T-cell (primary cell): ENCODE measurements around the gene IDH3A. TPM values are rescaled to one million over a fixed set of nuclear protein-coding genes. Genes with fewer than 3 reads are reported as not detected.

Experiments used
- ATAC-seq, 4 experiments: fragments of 200-7000 bp in 3 of 4; fragments of 150-1000 bp in 1 of 4; cut with Tn5 transposase; replicated peaks in 1 of 4; 1 replicate in 3 of 4; 2 replicates in 1 of 4; pipeline ENCODE4 v1.10.0; 2021; ENCODE audit warnings: moderate library complexity in 3 of 4, mild to moderate bottlenecking in 2 of 4, moderate number of reproducible peaks in 1 of 4
- CTCF ChIA-PET, 2 donors: fragments of 300-600 bp; sonication (Branson Sonifier 250); formaldehyde crosslinking; loops; one replicate each; lab custom pipeline; 2022; ENCODE audit warnings: antibody characterized with exemption in 2 of 2; lab: Charles Lee
- POLR2A ChIA-PET, 2 donors: fragments of 300-600 bp; sonication (Branson Sonifier 250); formaldehyde crosslinking; loops; one replicate each; lab custom pipeline; 2022; ENCODE audit warnings: antibody characterized with exemption in 2 of 2; lab: Charles Lee
- DNase-seq, 35 experiments: peaks; one replicate each; pipeline versions ENCODE4 v3.0.0 to v3.0.0-alpha.2; 2013 to 2023
- H3K27ac ChIP-seq: one replicate; pipeline ENCODE4 v1.5.1; 2013; ENCODE audit warnings: low read length
- H3K27me3 ChIP-seq, 2 experiments: replicated peaks in 1 of 2; 1 replicate in 1 of 2; 2 replicates in 1 of 2; pipeline versions ENCODE4 v1.6.1 to v1.7.0; 2013; ENCODE audit warnings: low read length in 1 of 2, mixed read lengths in 1 of 2; ENCODE audit not compliant: control insufficient read depth in 2 of 2, insufficient read depth in 2 of 2; ENCODE audit errors: extremely low read depth in 1 of 2
- H3K36me3 ChIP-seq, 2 donors: 1 replicate in 1 of 2; 2 replicates in 1 of 2; pipeline versions ENCODE4 v1.6.1 to v1.7.0; 2013; ENCODE audit warnings: low read length in 1 of 2; ENCODE audit not compliant: control insufficient read depth in 2 of 2, insufficient read depth in 1 of 2; ENCODE audit errors: extremely low read depth in 1 of 2
- H3K4me1 ChIP-seq, 2 experiments: 1 replicate in 1 of 2; 2 replicates in 1 of 2; pipeline versions ENCODE4 v1.6.1 to v1.7.0; 2013; ENCODE audit warnings: low read length in 2 of 2, mixed read lengths in 1 of 2; ENCODE audit not compliant: insufficient read depth in 2 of 2, control insufficient read depth in 1 of 2; ENCODE audit errors: extremely low read depth in 1 of 2
- H3K4me3 ChIP-seq, 2 donors: 1 replicate in 1 of 2; 2 replicates in 1 of 2; pipeline versions ENCODE4 v1.5.1 to v1.7.0; 2013; ENCODE audit warnings: mild to moderate bottlenecking in 2 of 2, low read length in 1 of 2, moderate library complexity in 1 of 2; ENCODE audit not compliant: control insufficient read depth in 1 of 2; ENCODE audit errors: extremely low read depth in 1 of 2
- H3K9me3 ChIP-seq: 2 replicates; pipeline ENCODE4 v1.7.0; 2013
- H3K27ac Mint-ChIP-seq, 2 donors: one replicate each; pipeline ENCODE4 v1.8.0; 2020 to 2021; ENCODE audit warnings: mild to moderate bottlenecking in 2 of 2, mixed read lengths in 2 of 2
- H3K27me3 Mint-ChIP-seq, 2 donors: one replicate each; pipeline ENCODE4 v1.8.0; 2021 to 2022; ENCODE audit warnings: mixed read lengths in 2 of 2
- H3K36me3 Mint-ChIP-seq: one replicate; pipeline ENCODE4 v1.8.0; 2021; ENCODE audit warnings: mixed read lengths
- H3K4me1 Mint-ChIP-seq, 3 donors: one replicate each; pipeline ENCODE4 v1.8.0; 2020 to 2022; ENCODE audit warnings: mixed read lengths in 3 of 3, mild to moderate bottlenecking in 1 of 3
- H3K4me3 Mint-ChIP-seq, 3 donors: one replicate each; pipeline ENCODE4 v1.8.0; 2020 to 2022; ENCODE audit warnings: mild to moderate bottlenecking in 3 of 3, mixed read lengths in 3 of 3, moderate library complexity in 3 of 3
- H3K9me3 Mint-ChIP-seq, 3 donors: one replicate each; pipeline ENCODE4 v1.8.0; 2020 to 2022; ENCODE audit warnings: mixed read lengths in 3 of 3
- WGBS: methylation state at CpG from one replicate; pipeline ENCODE4 v1.1.5; 2013; ENCODE audit warnings: missing lambda C conversion rate; ENCODE audit not compliant: insufficient coverage; 5-methylcytosine and 5-hydroxymethylcytosine counted together
- total RNA-seq, 35 experiments: library from RNA in 6 of 35; stranded (reverse) in 6 of 35; fragments of 120-200 nt in 1 of 35; gene quantifications; one replicate each; pipeline versions ENCODE4 v1.2.1 to v1.2.4 and lab custom pipeline; 2013 to 2026

Gene IDH3A
- total RNA-seq, 5 donors from 2014 or later (not counting 1 experiment from before 2014, with no cell fraction given) = 40.3 to 64.7 (median 48.5) TPM

DNA sequence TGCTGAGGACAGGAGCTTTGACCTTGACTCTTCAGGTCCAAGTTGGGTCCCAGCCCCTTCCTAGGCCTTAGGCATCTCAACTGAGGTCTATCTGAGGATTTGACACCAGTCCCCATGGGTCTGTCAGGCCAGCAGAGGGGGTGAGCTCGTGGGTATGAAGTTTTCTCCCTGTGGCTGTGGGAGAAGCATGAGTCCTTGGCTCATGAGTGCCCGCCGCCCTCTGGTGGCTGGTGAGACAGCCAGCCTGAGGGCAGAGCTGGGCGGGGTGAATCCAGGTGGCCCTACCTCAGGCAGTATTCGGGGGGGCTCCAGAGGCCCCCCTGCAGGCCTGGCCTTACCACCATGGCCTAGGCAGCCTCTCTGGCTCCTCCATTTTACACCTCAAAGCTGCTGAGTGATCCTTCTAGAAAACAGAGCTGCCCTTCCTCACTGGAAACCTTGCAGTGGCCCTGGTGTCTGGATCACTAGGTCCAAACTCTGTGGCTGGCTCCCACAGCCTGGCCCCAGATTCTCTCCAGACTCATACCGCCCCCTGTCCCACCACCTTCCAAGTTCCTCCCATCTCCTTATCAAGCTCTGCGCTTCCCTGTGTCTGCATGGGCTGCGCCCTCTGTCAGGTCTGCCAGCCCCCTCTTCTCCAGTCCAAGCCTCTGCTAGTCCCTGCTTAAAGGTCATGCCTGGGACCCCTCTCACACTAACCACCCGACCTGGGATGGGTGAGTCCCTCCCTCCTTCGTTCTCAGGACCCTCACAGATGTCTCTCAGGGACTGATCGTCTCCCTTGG, 40.7 kb upstream of the IDH3A start:
- Mint-ChIP-seq H3K4me1 (peaks cover 30 to 45% (median 33%) of the 10 kb centered on the region in 3 donors), H3K27ac (no peak overlapping the region), H3K9me3 (no peaks in the 10 kb centered on the region), H3K4me3 (no peak overlapping the region), H3K27me3 (no peaks in the 10 kb centered on the region), H3K36me3 (no peaks in the 10 kb centered on the region)
- H3K9me3 ChIP-seq = no peaks in the 10 kb centered on the region
- H3K36me3 ChIP-seq = no peaks in the 10 kb centered on the region
- 35% methylated on average over 11 of the region's 11 CpGs for WGBS
- peaks cover 0 to 3% of the 10 kb centered on the region in 2 experiments for H3K27me3 ChIP-seq
- CTCF ChIA-PET = interaction anchor here (0.6 to 5.0 kb wide), 39 partner anchors 8 to 883 kb away, joined by 3 to 40 read pairs (median 4); partner anchors contain the start of genes CIB2 (in 1 of the 2) and TBC1D2B (in 1 of the 2)
- DNase-seq (peak; percentile 71 to 91 (median 82)), ATAC-seq (peak; percentile 77 to 88 (median 82))
- H3K4me3 ChIP-seq = no peak overlapping the region
- peaks cover 11 to 37% of the 10 kb centered on the region in 2 experiments for H3K4me1 ChIP-seq
- H3K27ac ChIP-seq = no peak overlapping the region
- POLR2A ChIA-PET = interaction anchor here (0.6 to 0.7 kb wide), 2 partner anchors 25 to 59 kb away, joined by 3 to 5 read pairs; no protein-coding TSS in a partner anchor

DNA sequence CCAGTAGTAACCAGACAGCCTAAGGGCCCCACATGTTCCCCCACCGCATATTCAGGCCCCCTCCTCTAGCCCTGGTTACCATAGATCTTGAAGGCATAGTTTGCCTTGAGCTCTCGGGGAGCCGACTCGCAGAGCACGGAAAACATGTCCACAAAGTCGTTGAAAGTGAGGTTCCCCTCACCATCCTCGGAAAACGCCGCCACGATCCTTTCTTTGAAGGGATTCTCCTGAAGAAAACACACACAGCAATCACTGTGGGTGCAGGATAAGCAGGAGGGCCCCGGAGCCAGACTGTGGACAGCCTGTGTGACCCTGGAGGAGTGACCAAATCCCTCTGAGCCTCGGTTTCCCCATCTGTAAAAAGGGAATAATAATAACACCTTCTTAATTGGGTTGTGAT, 40.0 kb upstream of the IDH3A start:
- ChIA-PET POLR2A (no interaction called here), CTCF (interaction anchor here (0.6 to 5.0 kb wide), 28 partner anchors 8 to 883 kb away, joined by 3 to 40 read pairs (median 6); partner anchors contain the start of gene TBC1D2B (in 1 of the 2))
- Histone ChIP-seq H3K9me3 (no peaks in the 10 kb centered on the region), H3K36me3 (no peaks in the 10 kb centered on the region), H3K27me3 (peaks cover 0 to 3% of the 10 kb centered on the region in 2 experiments), H3K4me3 (no peak overlapping the region), H3K4me1 (peaks cover 4 to 31% of the 10 kb centered on the region in 2 experiments), H3K27ac (no peak overlapping the region)
- H3K9me3 Mint-ChIP-seq = no peaks in the 10 kb centered on the region
- no peaks in the 10 kb centered on the region for H3K36me3 Mint-ChIP-seq
- H3K27me3 Mint-ChIP-seq = no peaks in the 10 kb centered on the region
- peaks cover 24 to 38% (median 28%) of the 10 kb centered on the region in 3 donors for H3K4me1 Mint-ChIP-seq
- WGBS = 91% methylated on average over 9 of the region's 12 CpGs
- no peak overlapping the region for H3K27ac Mint-ChIP-seq
- DNase-seq (no peak), ATAC-seq (no peak)
- no peak overlapping the region for H3K4me3 Mint-ChIP-seq

DNA sequence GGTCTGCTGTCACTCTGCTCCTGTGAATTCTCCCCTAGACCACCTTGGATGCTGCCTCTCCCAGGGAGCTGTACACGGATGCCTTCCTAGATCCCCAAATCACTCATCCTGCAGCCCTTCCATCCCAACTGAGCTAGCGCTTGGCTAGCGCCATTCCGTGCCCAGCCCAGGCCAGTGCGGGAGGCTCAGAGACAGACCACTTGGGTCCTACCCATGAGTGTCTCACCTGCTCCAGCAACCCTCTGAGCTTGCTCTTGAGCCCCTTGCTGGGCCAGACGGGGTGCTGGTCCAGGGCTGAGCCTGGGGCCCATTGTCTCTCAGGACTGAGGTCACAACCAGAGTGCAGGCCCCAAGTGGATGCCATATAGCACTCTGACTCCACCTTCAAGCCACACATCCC, 39.1 kb upstream of the IDH3A start:
- ChIA-PET CTCF (interaction anchor here (1.0 to 5.0 kb wide), 7 partner anchors 62 to 151 kb away, joined by 4 to 40 read pairs (median 16); no protein-coding TSS in a partner anchor), POLR2A (no interaction called here)
- Mint-ChIP-seq H3K4me1 (peaks cover 14 to 29% (median 19%) of the 10 kb centered on the region in 3 donors), H3K4me3 (no peak overlapping the region), H3K9me3 (no peaks in the 10 kb centered on the region), H3K36me3 (no peaks in the 10 kb centered on the region), H3K27me3 (no peaks in the 10 kb centered on the region), H3K27ac (no peak overlapping the region)
- Histone ChIP-seq H3K36me3 (no peaks in the 10 kb centered on the region), H3K27me3 (peaks cover 0 to 3% of the 10 kb centered on the region in 2 experiments), H3K4me1 (peaks cover 0 to 21% of the 10 kb centered on the region in 2 experiments), H3K4me3 (no peak overlapping the region), H3K27ac (no peak overlapping the region), H3K9me3 (no peaks in the 10 kb centered on the region)
- DNase-seq = no peak
- no peak for ATAC-seq
- WGBS = 90% methylated on average over 6 of the region's 6 CpGs

DNA sequence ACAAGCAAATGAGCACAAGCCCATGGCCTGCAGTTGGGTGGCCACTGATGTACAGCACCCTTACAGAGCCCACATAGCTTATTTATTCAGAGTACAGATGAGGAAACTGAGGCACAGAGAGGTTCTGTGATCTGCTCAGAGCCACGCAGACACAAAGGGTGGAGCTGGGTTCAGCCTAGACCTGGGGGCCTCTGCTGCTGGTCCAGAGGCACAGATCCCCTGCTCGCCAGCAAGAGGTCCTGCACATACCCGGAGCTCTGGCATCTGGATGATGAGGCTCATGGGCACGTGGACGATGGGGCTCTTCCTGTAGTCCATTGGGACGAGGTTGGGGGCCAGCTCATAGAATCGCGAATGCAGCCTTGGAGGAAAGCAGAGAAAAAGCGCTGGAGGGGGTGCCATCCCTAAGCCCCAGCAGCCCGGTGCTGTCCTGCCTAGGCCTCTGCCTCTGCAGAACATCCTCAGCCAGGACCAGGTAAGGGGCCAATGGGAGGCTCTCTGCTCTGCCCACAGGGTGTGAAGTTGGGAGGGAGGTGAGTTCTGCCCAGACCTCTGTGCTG, 38.2 kb upstream of the IDH3A start:
- Mint-ChIP-seq H3K36me3 (no peaks in the 10 kb centered on the region), H3K27ac (no peak overlapping the region), H3K4me1 (peaks cover 5 to 20% (median 10%) of the 10 kb centered on the region in 3 donors), H3K27me3 (no peaks in the 10 kb centered on the region), H3K4me3 (no peak overlapping the region), H3K9me3 (no peaks in the 10 kb centered on the region)
- DNase-seq (no peak), ATAC-seq (no peak)
- no peak overlapping the region for H3K4me3 ChIP-seq
- ChIA-PET POLR2A (no interaction called here), CTCF (interaction anchor here in 1 of 2 donors (1.4 to 5.0 kb wide), 3 partner anchors 111 to 145 kb away, joined by 3 to 40 read pairs (median 39); no protein-coding TSS in a partner anchor)
- no peaks in the 10 kb centered on the region for H3K36me3 ChIP-seq
- WGBS = 93% methylated on average over 9 of the region's 10 CpGs
- no peak overlapping the region for H3K27ac ChIP-seq
- H3K4me1 ChIP-seq = peaks cover 0 to 12% of the 10 kb centered on the region in 2 experiments
- H3K9me3 ChIP-seq = no peaks in the 10 kb centered on the region
- H3K27me3 ChIP-seq = peaks cover 0 to 3% of the 10 kb centered on the region in 2 experiments

DNA sequence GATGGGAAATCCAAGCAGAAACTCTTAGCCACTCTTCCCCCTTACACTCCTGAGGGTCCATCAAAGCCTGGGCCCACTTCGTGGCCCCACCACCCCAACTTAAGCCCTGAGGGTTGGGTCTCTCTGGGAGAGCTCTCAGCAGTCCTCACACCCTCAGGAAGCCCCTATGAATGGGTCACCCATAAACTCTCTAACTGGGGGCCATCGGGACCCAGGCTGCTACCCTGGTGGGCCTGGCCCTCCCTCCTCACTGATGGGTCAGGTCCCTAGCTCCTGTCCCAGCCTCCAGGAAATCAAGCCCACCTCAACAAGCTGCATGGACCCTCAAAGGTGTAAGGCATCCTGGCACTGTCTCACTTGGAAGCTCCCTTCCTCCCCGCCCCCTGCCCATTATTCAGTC, 37.4 kb upstream of the IDH3A start:
- Mint-ChIP-seq H3K27me3 (no peaks in the 10 kb centered on the region), H3K9me3 (no peaks in the 10 kb centered on the region), H3K4me1 (peaks cover 2 to 12% (median 7%) of the 10 kb centered on the region in 3 donors), H3K4me3 (no peak overlapping the region), H3K36me3 (no peaks in the 10 kb centered on the region), H3K27ac (no peak overlapping the region)
- Histone ChIP-seq H3K9me3 (no peaks in the 10 kb centered on the region), H3K4me3 (no peak overlapping the region), H3K27me3 (peaks cover 0 to 3% of the 10 kb centered on the region in 2 experiments), H3K27ac (no peak overlapping the region), H3K4me1 (peaks cover 0 to 6% of the 10 kb centered on the region in 2 experiments), H3K36me3 (no peaks in the 10 kb centered on the region)
- CTCF ChIA-PET = interaction anchor here in 1 of 2 donors (0.9 to 5.0 kb wide), 5 partner anchors 78 to 146 kb away, joined by 3 to 40 read pairs (median 31); no protein-coding TSS in a partner anchor
- ATAC-seq (no peak), DNase-seq (no peak)
- POLR2A ChIA-PET = no interaction called here
- WGBS = 80% methylated on average over 2 of the region's 3 CpGs

DNA sequence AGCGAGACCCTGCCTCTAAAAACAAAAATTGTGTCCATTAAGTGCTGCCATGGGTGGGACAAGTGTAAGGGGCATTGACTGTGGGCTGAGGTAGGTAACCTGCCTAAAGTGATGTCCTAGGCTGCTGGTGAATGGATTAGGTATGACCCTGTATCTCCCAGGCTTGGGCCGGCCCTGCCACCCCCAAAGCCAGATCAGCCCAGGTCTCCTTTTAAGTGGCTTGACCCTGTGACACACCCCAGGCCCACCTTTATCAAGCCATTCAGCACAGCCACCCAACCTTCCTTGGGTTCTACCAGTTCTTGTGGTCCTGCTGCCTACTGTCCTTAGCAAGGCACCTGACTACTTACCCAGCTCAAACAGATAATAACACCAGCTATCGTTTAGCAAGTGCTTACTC, 36.6 kb upstream of the IDH3A start:
- POLR2A ChIA-PET = interaction anchor here in 1 of 2 donors (0.6 to 1.1 kb wide), 2 partner anchors 145 to 149 kb away, joined by 3 read pairs; no protein-coding TSS in a partner anchor
- H3K4me1 Mint-ChIP-seq = peaks cover 2 to 8% (median 7%) of the 10 kb centered on the region in 3 donors
- H3K9me3 Mint-ChIP-seq = no peaks in the 10 kb centered on the region
- no peak overlapping the region for H3K27ac Mint-ChIP-seq
- no peaks in the 10 kb centered on the region for H3K27me3 Mint-ChIP-seq
- H3K27ac ChIP-seq = no peak overlapping the region
- no peak overlapping the region for H3K4me3 Mint-ChIP-seq
- H3K27me3 ChIP-seq = peaks cover 0 to 3% of the 10 kb centered on the region in 2 experiments
- DNase-seq = no peak
- peaks cover 0 to 6% of the 10 kb centered on the region in 2 experiments for H3K4me1 ChIP-seq
- ATAC-seq = no peak
- 88% methylated on average over 2 of the region's 3 CpGs for WGBS
- CTCF ChIA-PET = interaction anchor here (0.5 to 5.0 kb wide), 16 partner anchors 19 to 312 kb away, joined by 3 to 40 read pairs (median 4); no protein-coding TSS in a partner anchor
- no peaks in the 10 kb centered on the region for H3K36me3 Mint-ChIP-seq
- no peak overlapping the region for H3K4me3 ChIP-seq
- H3K36me3 ChIP-seq = no peaks in the 10 kb centered on the region
- no peaks in the 10 kb centered on the region for H3K9me3 ChIP-seq
